K562 (cell line): ENCODE results near the gene GPATCH2L. TPM values are rescaled to one million over a fixed set of nuclear protein-coding genes. Genes with fewer than 3 reads are reported as not detected.

Experiments
- EHMT2 ChIP-seq: fragments of 450-650 bp; IDR thresholded peaks from 2 replicates; pipeline ENCODE4 v1.6.1; 2018; ENCODE audit warnings: antibody characterized with exemption
- EP400 ChIP-seq: fragments of 450-650 bp; IDR thresholded peaks from 2 replicates; pipeline ENCODE4 v1.6.1; 2017; ENCODE audit warnings: antibody characterized with exemption, mild to moderate bottlenecking, moderate library complexity
- FOSL1 ChIP-seq: fragments of 200-800 bp; sonication (Bioruptor generic); conservative IDR thresholded peaks from 2 replicates; pipeline ENCODE4 v1.6.1; 2016; ENCODE audit warnings: missing genetic modification characterization, missing compliant biosample characterization
- PHF21A ChIP-seq: fragments of 450-650 bp; IDR thresholded peaks from 2 replicates; pipeline ENCODE4 v1.6.1; 2017; ENCODE audit warnings: low read depth, borderline replicate concordance
- POLR2AphosphoS5 ChIP-seq: IDR thresholded peaks from 2 replicates; pipeline ENCODE4 v1.6.1; 2011; ENCODE audit warnings: mild to moderate bottlenecking, low read depth, low read length, moderate library complexity; ENCODE audit not compliant: control insufficient read depth, insufficient read depth
- TAF9B ChIP-seq: fragments of 450-650 bp; IDR thresholded peaks from 2 replicates; pipeline ENCODE4 v1.6.1; 2018; ENCODE audit warnings: mild to moderate bottlenecking; ENCODE audit not compliant: partially characterized antibody
- YY1 ChIP-seq, 3 experiments: IDR thresholded peaks; 2 replicates each; pipeline ENCODE4 v1.6.1; 2011; ENCODE audit warnings: low read length in 2 of 3, mild to moderate bottlenecking in 2 of 3, moderate library complexity in 2 of 3, borderline replicate concordance in 1 of 3, control low read depth in 1 of 3, low read depth in 1 of 3; ENCODE audit not compliant: insufficient read depth in 3 of 3, insufficient replicate concordance in 2 of 3, control insufficient read depth in 1 of 3, insufficient read length in 1 of 3; ENCODE audit errors: extremely low read depth in 1 of 3
- ZNF253 ChIP-seq: fragments of 250-450 bp; sonication (Bioruptor Pico); conservative IDR thresholded peaks from 2 replicates; pipeline ENCODE4 v1.6.1; 2021; ENCODE audit warnings: mild to moderate bottlenecking
- ZNF766 ChIP-seq: fragments of 200-800 bp; sonication (Bioruptor generic); conservative IDR thresholded peaks from 2 replicates; pipeline ENCODE4 v1.6.1; 2016; ENCODE audit warnings: missing genetic modification characterization, missing compliant biosample characterization
- polyA plus RNA-seq, 8 experiments: library from polyadenylated mRNA; depleted of rRNA in 4 of 8; stranded (reverse) in 5 of 8; unstranded in 3 of 8; fragments of >200 nt; fragmentation: Nextera tagmentation in 2 of 8; fragmentation: Illumina TruSeq in 1 of 8; extraction: Ambion mirVana in 2 of 8; extraction: Trizol in 1 of 8; gene quantifications; 2 replicates each; pipeline versions ENCODE4 v1.2.1 to v1.2.3, GENCODE V29; 2011 to 2014; ENCODE audit warnings: inconsistent platforms in 1 of 8, missing spikeins in 1 of 8
- total RNA-seq, 7 experiments: library from RNA; depleted of rRNA in 6 of 7; stranded (reverse); fragments of >200 nt in 6 of 7; fragmentation: Illumina TruSeq in 2 of 7; extraction: Trizol in 2 of 7; gene quantifications; 2 replicates each; pipeline versions ENCODE4 v1.2.1 to v1.2.3, GENCODE V29; 2011 to 2021; ENCODE audit warnings: low replicate concordance in 1 of 7
- TF ChIP-seq, protein P1 (sequence below), 2 experiments: fragments of 450-650 bp; conservative IDR thresholded peaks; 2 replicates each; pipeline ENCODE4 v1.6.1; 2017; ENCODE audit warnings: mild to moderate bottlenecking in 2 of 2, moderate library complexity in 2 of 2

The GPATCH2L gene
- total and polyA plus RNA-seq, 9 of the 15 experiments (the other 6 are each of a cell fraction or from before 2014, with no cell fraction given): 13.1 to 39.6 (median 20.0) TPM

DNA sequence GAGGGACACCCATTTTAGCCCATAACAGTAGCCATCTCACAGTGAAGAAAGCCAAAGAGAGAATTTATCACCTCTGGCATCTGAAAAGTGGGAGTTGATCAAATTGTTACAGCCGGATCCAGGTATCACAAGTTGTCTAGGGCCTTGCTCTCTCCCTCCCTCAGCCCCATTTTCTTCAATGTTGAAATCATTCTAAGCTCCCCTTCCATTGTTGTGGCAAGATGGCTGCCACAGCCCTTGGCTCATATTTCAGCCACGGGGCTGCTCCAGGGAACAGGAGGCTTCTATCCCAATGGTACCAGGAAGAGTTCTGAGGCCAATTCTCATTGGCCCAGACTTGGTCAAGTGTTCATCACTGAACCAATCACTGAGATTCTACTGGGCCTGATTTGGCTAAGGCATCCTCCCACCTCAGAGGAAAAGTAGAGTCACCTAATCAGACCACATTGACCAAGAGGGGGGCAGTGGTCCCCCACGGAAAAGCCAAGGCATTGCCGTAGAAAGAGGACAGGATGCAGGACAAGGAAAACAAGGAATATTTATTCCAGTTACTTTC is 106.2 kb downstream of the GPATCH2L start (continued):
- peak; percentile 42; the same call in 1 of the 2 replicates for TF ChIP-seq POLR2AphosphoS5
- 0 out of 2 replicates have a peak, but pooled peaks have one; percentile 23 for TF ChIP-seq ZNF766 (CRISPR knock-in tag)
- TF ChIP-seq TAF9B: peak; percentile 27
- TF ChIP-seq EP400: peak; percentile 64
- TF ChIP-seq FOSL1: no peak; the same call in 1 of the 2 replicates
- TF ChIP-seq EHMT2: 0 out of 2 replicates have a peak, but pooled peaks have one; percentile 36
- no peak for TF ChIP-seq ZNF253 (CRISPR knock-in tag)
- TF ChIP-seq, protein P1, sequence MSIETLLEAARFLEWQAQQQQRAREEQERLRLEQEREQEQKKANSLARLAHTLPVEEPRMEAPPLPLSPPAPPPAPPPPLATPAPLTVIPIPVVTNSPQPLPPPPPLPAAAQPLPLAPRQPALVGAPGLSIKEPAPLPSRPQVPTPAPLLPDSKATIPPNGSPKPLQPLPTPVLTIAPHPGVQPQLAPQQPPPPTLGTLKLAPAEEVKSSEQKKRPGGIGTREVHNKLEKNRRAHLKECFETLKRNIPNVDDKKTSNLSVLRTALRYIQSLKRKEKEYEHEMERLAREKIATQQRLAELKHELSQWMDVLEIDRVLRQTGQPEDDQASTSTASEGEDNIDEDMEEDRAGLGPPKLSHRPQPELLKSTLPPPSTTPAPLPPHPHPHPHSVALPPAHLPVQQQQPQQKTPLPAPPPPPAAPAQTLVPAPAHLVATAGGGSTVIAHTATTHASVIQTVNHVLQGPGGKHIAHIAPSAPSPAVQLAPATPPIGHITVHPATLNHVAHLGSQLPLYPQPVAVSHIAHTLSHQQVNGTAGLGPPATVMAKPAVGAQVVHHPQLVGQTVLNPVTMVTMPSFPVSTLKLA (conservative IDR thresholded peaks at IDR 0.05): 0 out of 4 replicates have a peak, but pooled peaks of 1 of the 2 experiments have one; percentile 18
- peak; percentile 68 to 93 (median 82) for TF ChIP-seq YY1 (IDR thresholded peaks at IDR 0.05; ENCODE audit: borderline replicate concordance in 1 of 3, control insufficient read depth in 1 of 3, extremely low read depth in 1 of 3, insufficient read depth in 3 of 3, insufficient read length in 1 of 3, insufficient replicate concordance in 2 of 3, low read depth in 1 of 3, low read length in 2 of 3)
- 0 out of 2 replicates have a peak, but pooled peaks have one; percentile 38 for TF ChIP-seq PHF21A
